K562 (cell line): ENCODE measurements around the gene B3GLCT. TPM values are rescaled to one million over a fixed set of nuclear protein-coding genes. Genes with fewer than 3 reads are reported as not detected.

ENCODE experiments used
- GTF2E2 ChIP-seq: fragments of 200-800 bp; sonication (Bioruptor generic); IDR thresholded peaks from 2 replicates; pipeline ENCODE4 v1.6.1; 2016; ENCODE audit warnings: missing genetic modification characterization, missing compliant biosample characterization
- HNRNPH1 ChIP-seq: fragments of 200-400 bp; formaldehyde crosslinking; optimal IDR thresholded peaks from 2 replicates; pipeline ENCODE3; 2017; ENCODE audit warnings: low read depth, mild to moderate bottlenecking, low read length, moderate library complexity
- PHB2 ChIP-seq: fragments of 450-650 bp; IDR thresholded peaks from 2 replicates; pipeline ENCODE4 v1.6.1; 2017; ENCODE audit warnings: low read depth
- ZNF584 ChIP-seq: fragments of 200-800 bp; sonication (Bioruptor generic); IDR thresholded peaks from 2 replicates; pipeline ENCODE4 v1.6.1; 2016; ENCODE audit warnings: low read depth, mild to moderate bottlenecking, missing genetic modification characterization, missing compliant biosample characterization
- polyA plus RNA-seq, 8 experiments: library from polyadenylated mRNA; depleted of rRNA in 4 of 8; stranded (reverse) in 5 of 8; unstranded in 3 of 8; fragments of >200 nt; fragmentation: Nextera tagmentation in 2 of 8; fragmentation: Illumina TruSeq in 1 of 8; extraction: Ambion mirVana in 2 of 8; extraction: Trizol in 1 of 8; gene quantifications; 2 replicates each; pipeline versions ENCODE4 v1.2.1 to v1.2.3, GENCODE V29; 2011 to 2014; ENCODE audit warnings: inconsistent platforms in 1 of 8, missing spikeins in 1 of 8
- total RNA-seq, 7 experiments: library from RNA; depleted of rRNA in 6 of 7; stranded (reverse); fragments of >200 nt in 6 of 7; fragmentation: Illumina TruSeq in 2 of 7; extraction: Trizol in 2 of 7; gene quantifications; 2 replicates each; pipeline versions ENCODE4 v1.2.1 to v1.2.3, GENCODE V29; 2011 to 2021; ENCODE audit warnings: low replicate concordance in 1 of 7
- TF ChIP-seq, protein P1 (sequence below): fragments of 200-800 bp; sonication (Bioruptor generic); IDR thresholded peaks from 2 replicates; pipeline ENCODE4 v1.6.1; 2016; ENCODE audit warnings: missing genetic modification characterization, missing compliant biosample characterization
- TF ChIP-seq, protein P2 (sequence below): fragments of 250-450 bp; sonication (Bioruptor Pico); IDR thresholded peaks from 2 replicates; pipeline ENCODE4 v1.5.0; 2021

Gene B3GLCT
- total and polyA plus RNA-seq, 9 of the 15 experiments (the other 6 are each of a cell fraction or from before 2014, with no cell fraction given): 1.1 to 5.1 (median 2.9) TPM

DNA sequence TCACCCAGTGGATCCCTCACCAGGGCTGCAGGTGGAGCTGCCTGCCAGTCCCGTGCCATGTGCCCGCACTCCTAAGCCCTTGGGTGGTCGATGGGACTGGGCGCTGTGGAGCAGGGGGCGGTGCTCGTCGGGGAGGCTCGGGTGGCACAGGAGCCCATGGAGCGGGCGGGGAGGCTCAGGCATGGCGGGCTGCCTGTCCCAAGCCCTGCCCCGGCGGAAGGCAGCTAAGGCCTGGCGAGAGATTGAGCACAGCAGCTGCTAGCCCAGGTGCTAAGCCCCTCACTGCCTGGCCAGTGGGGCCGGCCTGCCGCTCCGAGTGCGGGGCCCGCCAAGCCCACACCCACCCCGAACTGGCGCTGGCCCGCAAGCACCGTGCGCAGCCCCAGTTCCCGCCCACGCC lies 16.8 kb upstream of the B3GLCT start (continued):
- TF ChIP-seq, protein P1, sequence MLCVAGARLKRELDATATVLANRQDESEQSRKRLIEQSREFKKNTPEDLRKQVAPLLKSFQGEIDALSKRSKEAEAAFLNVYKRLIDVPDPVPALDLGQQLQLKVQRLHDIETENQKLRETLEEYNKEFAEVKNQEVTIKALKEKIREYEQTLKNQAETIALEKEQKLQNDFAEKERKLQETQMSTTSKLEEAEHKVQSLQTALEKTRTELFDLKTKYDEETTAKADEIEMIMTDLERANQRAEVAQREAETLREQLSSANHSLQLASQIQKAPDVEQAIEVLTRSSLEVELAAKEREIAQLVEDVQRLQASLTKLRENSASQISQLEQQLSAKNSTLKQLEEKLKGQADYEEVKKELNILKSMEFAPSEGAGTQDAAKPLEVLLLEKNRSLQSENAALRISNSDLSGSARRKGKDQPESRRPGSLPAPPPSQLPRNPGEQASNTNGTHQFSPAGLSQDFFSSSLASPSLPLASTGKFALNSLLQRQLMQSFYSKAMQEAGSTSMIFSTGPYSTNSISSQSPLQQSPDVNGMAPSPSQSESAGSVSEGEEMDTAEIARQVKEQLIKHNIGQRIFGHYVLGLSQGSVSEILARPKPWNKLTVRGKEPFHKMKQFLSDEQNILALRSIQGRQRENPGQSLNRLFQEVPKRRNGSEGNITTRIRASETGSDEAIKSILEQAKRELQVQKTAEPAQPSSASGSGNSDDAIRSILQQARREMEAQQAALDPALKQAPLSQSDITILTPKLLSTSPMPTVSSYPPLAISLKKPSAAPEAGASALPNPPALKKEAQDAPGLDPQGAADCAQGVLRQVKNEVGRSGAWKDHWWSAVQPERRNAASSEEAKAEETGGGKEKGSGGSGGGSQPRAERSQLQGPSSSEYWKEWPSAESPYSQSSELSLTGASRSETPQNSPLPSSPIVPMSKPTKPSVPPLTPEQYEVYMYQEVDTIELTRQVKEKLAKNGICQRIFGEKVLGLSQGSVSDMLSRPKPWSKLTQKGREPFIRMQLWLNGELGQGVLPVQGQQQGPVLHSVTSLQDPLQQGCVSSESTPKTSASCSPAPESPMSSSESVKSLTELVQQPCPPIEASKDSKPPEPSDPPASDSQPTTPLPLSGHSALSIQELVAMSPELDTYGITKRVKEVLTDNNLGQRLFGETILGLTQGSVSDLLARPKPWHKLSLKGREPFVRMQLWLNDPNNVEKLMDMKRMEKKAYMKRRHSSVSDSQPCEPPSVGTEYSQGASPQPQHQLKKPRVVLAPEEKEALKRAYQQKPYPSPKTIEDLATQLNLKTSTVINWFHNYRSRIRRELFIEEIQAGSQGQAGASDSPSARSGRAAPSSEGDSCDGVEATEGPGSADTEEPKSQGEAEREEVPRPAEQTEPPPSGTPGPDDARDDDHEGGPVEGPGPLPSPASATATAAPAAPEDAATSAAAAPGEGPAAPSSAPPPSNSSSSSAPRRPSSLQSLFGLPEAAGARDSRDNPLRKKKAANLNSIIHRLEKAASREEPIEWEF (CRISPR knock-in tag): no peak
- TF ChIP-seq ZNF584 (CRISPR knock-in tag): no peak
- no peak for TF ChIP-seq GTF2E2
- TF ChIP-seq HNRNPH1: no peak
- TF ChIP-seq PHB2: no peak
- TF ChIP-seq, protein P2, sequence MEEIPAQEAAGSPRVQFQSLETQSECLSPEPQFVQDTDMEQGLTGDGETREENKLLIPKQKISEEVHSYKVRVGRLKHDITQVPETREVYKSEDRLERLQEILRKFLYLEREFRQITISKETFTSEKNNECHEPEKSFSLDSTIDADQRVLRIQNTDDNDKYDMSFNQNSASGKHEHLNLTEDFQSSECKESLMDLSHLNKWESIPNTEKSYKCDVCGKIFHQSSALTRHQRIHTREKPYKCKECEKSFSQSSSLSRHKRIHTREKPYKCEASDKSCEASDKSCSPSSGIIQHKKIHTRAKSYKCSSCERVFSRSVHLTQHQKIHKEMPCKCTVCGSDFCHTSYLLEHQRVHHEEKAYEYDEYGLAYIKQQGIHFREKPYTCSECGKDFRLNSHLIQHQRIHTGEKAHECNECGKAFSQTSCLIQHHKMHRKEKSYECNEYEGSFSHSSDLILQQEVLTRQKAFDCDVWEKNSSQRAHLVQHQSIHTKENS (CRISPR knock-in tag): no peak
